Measurements from ENCODE around the gene TSPAN32.

TSPAN32 gene

GRCh38 chr11:2267851-2268728 lies 33.7 kb upstream of the TSPAN32 start:
- ATAC-seq, result no peak
- TF ChIP-seq CSRNP3 (CRISPR knock-in tag; IDR thresholded peaks at IDR 0.05) (no peak), ZFP3 (CRISPR knock-in tag; IDR thresholded peaks at IDR 0.05) (no peak), CREB5 (CRISPR knock-in tag; IDR thresholded peaks at IDR 0.05; ENCODE audit: low read depth) (no peak), ISL1 (CRISPR knock-in tag; IDR thresholded peaks at IDR 0.05) (no peak), ZNF70 (CRISPR knock-in tag; IDR thresholded peaks at IDR 0.05) (no peak), PPARA (CRISPR knock-in tag; IDR thresholded peaks at IDR 0.05; ENCODE audit: borderline replicate concordance) (no peak), ZNF8 (CRISPR knock-in tag; IDR thresholded peaks at IDR 0.05) (no peak), BACH2 (CRISPR knock-in tag; IDR thresholded peaks at IDR 0.05; ENCODE audit: borderline replicate concordance) (no peak), PATZ1 (CRISPR knock-in tag; IDR thresholded peaks at IDR 0.05; ENCODE audit: borderline replicate concordance) (no peak), TCF4 (CRISPR knock-in tag; IDR thresholded peaks at IDR 0.05; ENCODE audit: borderline replicate concordance) (no peak), ZC3H10 (CRISPR knock-in tag; IDR thresholded peaks at IDR 0.05) (no peak), RARB (CRISPR knock-in tag; IDR thresholded peaks at IDR 0.05) (no peak), ESRRG (CRISPR knock-in tag; IDR thresholded peaks at IDR 0.05) (no peak), ZNF565 (CRISPR knock-in tag; conservative IDR thresholded peaks at IDR 0.05; ENCODE audit: low read depth) (no peak), POU6F1 (CRISPR knock-in tag; IDR thresholded peaks at IDR 0.05; ENCODE audit: borderline replicate concordance, low read depth) (no peak), TSHZ2 (CRISPR knock-in tag; IDR thresholded peaks at IDR 0.05) (no peak), OSR1 (CRISPR knock-in tag; IDR thresholded peaks at IDR 0.05) (no peak), SNAI2 (CRISPR knock-in tag; IDR thresholded peaks at IDR 0.05) (no peak), ZFP30 (CRISPR knock-in tag; IDR thresholded peaks at IDR 0.05) (no peak)

GRCh38 chr11:2268729-2269600 lies 32.8 kb upstream of the TSPAN32 start:
- ATAC-seq, result no peak
- no peak for TF ChIP-seq PATZ1 (CRISPR knock-in tag; IDR thresholded peaks at IDR 0.05; ENCODE audit: borderline replicate concordance)
- no peak for TF ChIP-seq BACH2 (CRISPR knock-in tag; IDR thresholded peaks at IDR 0.05; ENCODE audit: borderline replicate concordance)
- no peak for TF ChIP-seq SNAI2 (CRISPR knock-in tag; IDR thresholded peaks at IDR 0.05)

All from SK-N-SH treated with all-trans-retinoic acid at 6 μM for 48 hours (cell line).